Trophoblast cell (in vitro differentiated cells and primary cell): ENCODE data around the gene MNT.
A peak's percentile ranks its signal among the peaks of the same experiment; 100 is the strongest.

ENCODE experiments used
- DNase-seq, 2 donors: peaks; one replicate each; pipeline ENCODE4 v3.0.0-alpha.2; 2016
- H2AFZ ChIP-seq: 2 replicates; pipeline ENCODE4 v1.6.1; 2013; ENCODE audit warnings: low read length, moderate library complexity, mild to moderate bottlenecking; ENCODE audit not compliant: insufficient read depth, poor library complexity
- H2AK5ac ChIP-seq: 2 replicates; pipeline ENCODE4 v1.6.1; 2013; ENCODE audit warnings: mild to moderate bottlenecking, low read length
- H2BK120ac ChIP-seq: 2 replicates; pipeline ENCODE4 v1.6.1; 2013; ENCODE audit warnings: low read length, mild to moderate bottlenecking, moderate library complexity; ENCODE audit not compliant: insufficient read depth, poor library complexity
- H2BK12ac ChIP-seq: 2 replicates; pipeline ENCODE4 v1.6.1; 2013; ENCODE audit warnings: mild to moderate bottlenecking, low read length, moderate library complexity
- H2BK5ac ChIP-seq: 2 replicates; pipeline ENCODE4 v1.6.1; 2013; ENCODE audit warnings: low read length, low read depth, moderate library complexity, mild to moderate bottlenecking; ENCODE audit not compliant: poor library complexity
- H3K14ac ChIP-seq: 2 replicates; pipeline ENCODE4 v1.6.1; 2013; ENCODE audit warnings: mild to moderate bottlenecking, low read length
- H3K18ac ChIP-seq: 2 replicates; pipeline ENCODE4 v1.6.1; 2013; ENCODE audit warnings: mild to moderate bottlenecking, low read length
- H3K23ac ChIP-seq: 2 replicates; pipeline ENCODE4 v1.6.1; 2013; ENCODE audit warnings: low read length
- H3K27ac ChIP-seq: 2 replicates; pipeline ENCODE4 v1.5.1; 2013; ENCODE audit warnings: low read depth, mild to moderate bottlenecking, inconsistent platforms, low read length, moderate library complexity
- H3K27me3 ChIP-seq: 2 replicates; pipeline ENCODE4 v1.6.1; 2013; ENCODE audit warnings: inconsistent platforms, mild to moderate bottlenecking, low read length, moderate library complexity; ENCODE audit not compliant: insufficient read depth
- H3K36me3 ChIP-seq, 2 experiments: 1 replicate in 1 of 2; 2 replicates in 1 of 2; pipeline ENCODE4 v1.6.1; 2013; ENCODE audit warnings: low read length in 2 of 2, mild to moderate bottlenecking in 2 of 2, moderate library complexity in 1 of 2; ENCODE audit not compliant: insufficient read depth in 2 of 2, control insufficient read depth in 1 of 2
- H3K4ac ChIP-seq: 2 replicates; pipeline ENCODE4 v1.6.1; 2013; ENCODE audit warnings: low read depth, mild to moderate bottlenecking, low read length, moderate library complexity
- H3K4me1 ChIP-seq, 2 experiments: 1 replicate in 1 of 2; 2 replicates in 1 of 2; pipeline ENCODE4 v1.6.1; 2013; ENCODE audit warnings: low read length in 2 of 2, mild to moderate bottlenecking in 2 of 2, moderate library complexity in 1 of 2; ENCODE audit not compliant: insufficient read depth in 2 of 2, control insufficient read depth in 1 of 2
- H3K4me2 ChIP-seq: 2 replicates; pipeline ENCODE4 v1.6.1; 2013; ENCODE audit warnings: inconsistent platforms, mild to moderate bottlenecking, low read length, moderate library complexity
- H3K4me3 ChIP-seq: 2 replicates; pipeline ENCODE4 v1.5.1; 2013; ENCODE audit warnings: mild to moderate bottlenecking, low read depth, low read length, inconsistent platforms
- H3K79me1 ChIP-seq: one replicate; pipeline ENCODE4 v1.6.1; 2013; ENCODE audit warnings: low read length
- H3K79me2 ChIP-seq: 2 replicates; pipeline ENCODE4 v1.6.1; 2013; ENCODE audit warnings: low read length, mild to moderate bottlenecking; ENCODE audit not compliant: control insufficient read depth, insufficient read depth, poor library complexity
- H3K9ac ChIP-seq: 2 replicates; pipeline ENCODE4 v1.6.1; 2013; ENCODE audit warnings: mild to moderate bottlenecking, low read length
- H3K9me3 ChIP-seq: 2 replicates; pipeline ENCODE4 v1.6.1; 2013; ENCODE audit warnings: low read depth, mild to moderate bottlenecking, control low read depth, inconsistent platforms, low read length; ENCODE audit not compliant: insufficient read depth
- H4K12ac ChIP-seq: 2 replicates; pipeline ENCODE4 v1.6.1; 2013; ENCODE audit warnings: low read depth, mild to moderate bottlenecking, low read length, moderate library complexity
- H4K8ac ChIP-seq: 2 replicates; pipeline ENCODE4 v1.6.1; 2013; ENCODE audit warnings: low read depth, mild to moderate bottlenecking, low read length, moderate library complexity
- H4K91ac ChIP-seq: one replicate; pipeline ENCODE4 v1.6.1; 2013; ENCODE audit warnings: low read depth, mild to moderate bottlenecking, low read length, moderate library complexity
- WGBS: extraction: QIAGEN DNeasy Blood & Tissue Kit; methylation state at CpG from one replicate; pipeline ENCODE4 v1.1.7; 2013; ENCODE audit warnings: missing lambda C conversion rate; ENCODE audit not compliant: insufficient read length, insufficient coverage; ENCODE audit errors: extremely low coverage; 5-methylcytosine and 5-hydroxymethylcytosine counted together

The MNT gene

DNA sequence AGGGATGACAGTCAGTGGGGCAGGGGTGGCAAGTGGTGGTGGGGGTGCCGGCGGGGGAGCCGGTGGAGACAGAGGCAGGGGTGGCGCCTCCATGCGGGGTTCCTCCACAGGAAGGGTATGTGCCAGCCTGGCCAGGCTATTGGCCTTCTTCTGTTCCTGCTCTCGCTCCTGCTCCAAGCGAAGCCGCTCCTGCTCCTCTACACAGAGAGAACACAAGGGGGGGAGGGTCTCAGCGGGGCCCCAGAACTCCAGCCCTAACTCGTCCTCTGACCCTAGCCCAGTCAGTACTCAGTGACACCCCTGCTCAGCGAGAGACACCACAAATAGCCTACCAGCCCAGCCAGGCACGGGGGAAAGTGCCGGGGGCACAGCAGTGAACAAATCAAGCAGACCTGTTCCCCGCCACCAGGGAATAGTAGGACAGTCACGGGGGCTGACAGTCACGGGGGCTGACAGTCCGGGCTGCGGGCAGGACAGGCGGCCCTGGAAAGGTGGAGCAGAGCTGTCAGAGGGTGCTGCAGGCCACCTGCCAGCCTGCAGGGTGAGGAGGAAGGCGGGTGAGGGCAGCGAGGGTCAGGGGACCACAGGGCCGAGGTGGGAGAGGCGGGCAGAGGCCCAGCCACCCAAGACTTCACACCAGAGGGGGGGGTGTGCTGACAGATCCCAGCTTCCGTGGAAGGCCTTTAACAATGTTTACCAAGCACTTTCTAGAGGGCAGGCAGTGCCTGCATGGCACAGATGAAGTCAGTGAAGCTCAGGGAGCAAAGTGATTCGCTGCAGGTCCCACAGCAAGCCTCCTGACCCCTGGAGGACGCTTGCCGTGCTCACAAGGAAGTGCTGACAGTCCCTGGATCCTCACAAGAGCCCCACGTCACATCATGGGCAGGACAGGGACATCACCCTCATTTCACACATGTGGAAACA is 5.3 kb downstream of the MNT start:
- Histone ChIP-seq H3K4me3 (no peak overlapping the region), H3K14ac (no peak overlapping the region), H3K79me1 (peaks cover 49% of the 10 kb centered on the region), H2AK5ac (peak overlapping the region; percentile 73), H3K27ac (no peak overlapping the region), H4K12ac (no peak overlapping the region), H3K4ac (peak overlapping the region; percentile 24), H2BK5ac (peak overlapping the region; percentile 66), H3K18ac (peak overlapping the region; percentile 73), H3K27me3 (no peaks in the 10 kb centered on the region), H3K79me2 (peaks cover 27% of the 10 kb centered on the region), H3K4me1 (peaks cover 41 to 44% of the 10 kb centered on the region in 2 experiments), H2BK12ac (peak overlapping the region; percentile 44), H4K91ac (peak overlapping the region; percentile 82), H4K8ac (no peak overlapping the region), H3K9ac (peak overlapping the region; percentile 17), H3K4me2 (no peak overlapping the region), H3K36me3 (peaks cover 0 to 2% of the 10 kb centered on the region in 2 experiments), H3K23ac (no peak overlapping the region), H2BK120ac (no peak overlapping the region), H3K9me3 (no peaks in the 10 kb centered on the region), H2AFZ (no peak overlapping the region)
- no CpG with 5 or more reads among the region's 28 CpGs for WGBS
- peak in 1 of 2 donors; percentile 37 for DNase-seq

- Histone ChIP-seq H3K18ac (peak overlapping the region; percentile 47), H3K14ac (no peak overlapping the region), H3K36me3 (peaks cover 0 to 3% of the 10 kb centered on the region in 2 experiments), H3K79me2 (peaks cover 24% of the 10 kb centered on the region), H4K8ac (no peak overlapping the region), H3K4me3 (no peak overlapping the region), H3K4me2 (no peak overlapping the region), H2BK12ac (peak overlapping the region; percentile 71), H2AFZ (no peak overlapping the region), H2BK120ac (no peak overlapping the region), H3K27ac (no peak overlapping the region), H4K12ac (no peak overlapping the region), H3K4ac (peak overlapping the region; percentile 38), H2BK5ac (no peak overlapping the region), H3K23ac (no peak overlapping the region), H3K9me3 (no peaks in the 10 kb centered on the region), H4K91ac (peak overlapping the region; percentile 29), H3K4me1 (peaks cover 41 to 44% of the 10 kb centered on the region in 2 experiments), H3K9ac (no peak overlapping the region), H3K79me1 (peaks cover 42% of the 10 kb centered on the region), H2AK5ac (no peak overlapping the region), H3K27me3 (no peaks in the 10 kb centered on the region)
- no CpG with 5 or more reads among the region's 16 CpGs for WGBS
- DNase-seq = no peak
Measured at GRCh38 chr17:2394775-2395201, 6.1 kb downstream of the MNT start.

DNA sequence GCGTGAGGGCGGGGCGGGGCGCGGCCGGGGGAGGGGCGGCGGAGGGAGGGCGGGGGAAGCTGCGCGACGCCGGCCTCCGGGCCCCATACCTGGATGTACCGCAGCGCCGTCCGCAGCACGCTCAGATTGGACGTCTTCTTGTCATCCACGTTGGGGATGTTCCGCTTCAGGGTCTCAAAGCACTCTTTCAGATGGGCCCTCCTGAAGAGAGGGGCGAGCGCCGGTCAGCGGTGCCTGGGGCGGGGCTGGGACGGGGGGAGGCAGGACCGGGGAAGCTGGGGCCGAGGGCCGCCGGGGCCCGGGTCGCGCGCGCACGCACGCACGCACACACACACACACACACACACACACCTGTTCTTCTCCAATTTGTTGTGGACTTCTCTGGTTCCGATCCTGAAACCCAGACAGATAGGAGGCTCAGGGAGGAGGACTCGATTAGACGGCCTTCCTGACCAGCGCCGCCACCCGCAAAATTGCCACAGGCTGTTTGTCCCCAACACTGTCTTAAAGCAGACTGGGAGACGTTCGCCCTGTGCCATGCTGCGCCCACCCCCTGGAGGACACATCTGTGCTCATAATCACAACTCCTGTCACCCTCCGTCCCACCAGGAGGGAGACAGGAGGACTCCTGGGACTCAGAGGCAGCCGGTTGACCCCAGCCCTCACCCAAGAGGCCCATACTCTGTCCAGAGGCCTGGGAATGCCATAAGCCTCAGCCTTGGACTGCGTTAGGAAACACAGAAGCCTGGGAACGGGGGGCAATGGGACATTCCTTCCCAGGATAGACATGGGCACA is 6.7 kb downstream of the MNT start:
- H2BK120ac ChIP-seq = peak overlapping the region; percentile 41
- peak overlapping the region; percentile 49 for H3K4me3 ChIP-seq
- H4K12ac ChIP-seq = no peak overlapping the region
- H3K14ac ChIP-seq = no peak overlapping the region
- peak overlapping the region; percentile 82 for H2AK5ac ChIP-seq
- H4K91ac ChIP-seq = peak overlapping the region; percentile 42
- WGBS = no CpG with 5 or more reads among the region's 53 CpGs
- peaks cover 41 to 43% of the 10 kb centered on the region in 2 experiments for H3K4me1 ChIP-seq
- peak overlapping the region; percentile 71 for H2BK12ac ChIP-seq
- H3K23ac ChIP-seq = no peak overlapping the region
- H3K4ac ChIP-seq = peak overlapping the region; percentile 38
- peaks cover 0 to 5% of the 10 kb centered on the region in 2 experiments for H3K36me3 ChIP-seq
- peaks cover 38% of the 10 kb centered on the region for H3K79me1 ChIP-seq
- H3K4me2 ChIP-seq = peak overlapping the region; percentile 69
- no peak overlapping the region for H2BK5ac ChIP-seq
- DNase-seq = no peak
- peak overlapping the region; percentile 40 for H3K27ac ChIP-seq
- H3K18ac ChIP-seq = peak overlapping the region; percentile 34
- H3K79me2 ChIP-seq = peaks cover 24% of the 10 kb centered on the region
- H4K8ac ChIP-seq = peak overlapping the region; percentile 56
- peak overlapping the region; percentile 1 for H2AFZ ChIP-seq
- peak overlapping the region; percentile 57 for H3K9ac ChIP-seq
- no peaks in the 10 kb centered on the region for H3K9me3 ChIP-seq
- H3K27me3 ChIP-seq = no peaks in the 10 kb centered on the region

- Histone ChIP-seq H2AFZ (peak overlapping the region; percentile 91), H3K18ac (peak overlapping the region; percentile 99), H3K23ac (no peak overlapping the region), H2AK5ac (peak overlapping the region; percentile 96), H4K91ac (peak overlapping the region; percentile 99), H4K8ac (peak overlapping the region; percentile 95), H3K9me3 (no peaks in the 10 kb centered on the region), H3K79me1 (peaks cover 32% of the 10 kb centered on the region), H3K4me1 (peaks cover 38% of the 10 kb centered on the region in 2 experiments), H2BK12ac (peak overlapping the region; percentile 89), H3K79me2 (peaks cover 19% of the 10 kb centered on the region), H3K4me3 (peak overlapping the region; percentile 76), H3K14ac (peak overlapping the region; percentile 96), H3K27ac (peak overlapping the region; percentile 96), H3K36me3 (peaks cover under 1 to 8% of the 10 kb centered on the region in 2 experiments), H2BK5ac (peak overlapping the region; percentile 99), H2BK120ac (peak overlapping the region; percentile 92), H3K4me2 (peak overlapping the region; percentile 99), H4K12ac (peak overlapping the region; percentile 84), H3K27me3 (no peaks in the 10 kb centered on the region), H3K4ac (peak overlapping the region; percentile 96), H3K9ac (peak overlapping the region; percentile 97)
- WGBS = no CpG with 5 or more reads among the region's 99 CpGs
- DNase-seq = peak; percentile 80 to 92
Measured at GRCh38 chr17:2393174-2393953, 7.5 kb downstream of the MNT start.
